Mammary epithelial cell (primary cell): Measurements from ENCODE around the gene OTUD1.

ENCODE experiments used
- CTCF ChIP-seq, 2 donors: IDR thresholded peaks in 1 of 2; conservative IDR thresholded peaks in 1 of 2; 2 replicates each; pipeline ENCODE4 v1.5.1; 2011 to 2012; ENCODE audit warnings: inconsistent platforms in 2 of 2, low read length in 2 of 2, mild to moderate bottlenecking in 2 of 2, control low read depth in 1 of 2, low read depth in 1 of 2; ENCODE audit not compliant: insufficient read depth in 1 of 2; ENCODE audit errors: extremely low read depth in 1 of 2
- EZH2 ChIP-seq: IDR thresholded peaks from 2 replicates; pipeline ENCODE4 v1.6.1; 2012; ENCODE audit warnings: low read length, inconsistent platforms, borderline replicate concordance

DNA sequence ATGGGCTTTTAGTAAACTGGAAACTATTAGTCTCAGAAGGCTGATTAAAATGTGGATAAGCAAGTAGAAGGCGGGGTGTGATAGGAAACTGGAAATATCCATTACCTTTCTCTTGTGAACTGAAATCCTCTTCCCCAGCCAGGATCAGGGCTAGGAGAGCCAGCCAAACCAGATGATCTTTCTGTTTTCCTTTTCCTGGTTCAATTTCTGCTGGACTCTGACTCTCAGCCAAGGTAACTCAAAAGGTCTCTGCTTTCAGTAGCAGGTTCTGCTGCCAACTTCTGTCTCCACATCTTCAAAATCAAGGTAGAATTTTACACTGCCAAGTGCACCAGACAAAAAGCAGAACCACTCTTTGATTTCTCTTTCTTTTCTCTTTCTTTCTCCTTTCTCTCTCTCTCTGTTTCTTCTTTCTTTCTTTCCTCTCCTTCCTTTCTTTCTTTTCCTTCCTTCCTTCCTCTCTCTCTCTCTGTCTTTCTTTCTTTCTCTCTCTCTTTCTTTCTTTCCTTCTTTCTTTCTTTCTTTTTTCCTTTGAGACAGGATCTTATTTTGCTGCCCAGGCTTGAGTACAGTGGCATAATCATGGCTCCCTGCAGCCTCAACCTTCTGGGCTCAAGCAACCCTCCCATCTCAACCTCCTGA, 30.8 kb downstream of the OTUD1 start:
- no peak for TF ChIP-seq CTCF (conservative IDR thresholded peaks at IDR 0.05 in 1 of 2, IDR thresholded peaks at IDR 0.05 in 1 of 2; ENCODE audit: extremely low read depth in 1 of 2, insufficient read depth in 1 of 2, low read depth in 1 of 2, low read length in 2 of 2)
- no peak for TF ChIP-seq EZH2
